Activated naive CD4-positive, alpha-beta T cell treated with Interleukin-2 at 50 U/mL for 16 hours (primary cell): Measurements from ENCODE around the gene CDH23.

ENCODE experiments used
- DNase-seq: peaks from one replicate; pipeline ENCODE4 v3.0.0-alpha.2; 2020

The CDH23 gene

DNA sequence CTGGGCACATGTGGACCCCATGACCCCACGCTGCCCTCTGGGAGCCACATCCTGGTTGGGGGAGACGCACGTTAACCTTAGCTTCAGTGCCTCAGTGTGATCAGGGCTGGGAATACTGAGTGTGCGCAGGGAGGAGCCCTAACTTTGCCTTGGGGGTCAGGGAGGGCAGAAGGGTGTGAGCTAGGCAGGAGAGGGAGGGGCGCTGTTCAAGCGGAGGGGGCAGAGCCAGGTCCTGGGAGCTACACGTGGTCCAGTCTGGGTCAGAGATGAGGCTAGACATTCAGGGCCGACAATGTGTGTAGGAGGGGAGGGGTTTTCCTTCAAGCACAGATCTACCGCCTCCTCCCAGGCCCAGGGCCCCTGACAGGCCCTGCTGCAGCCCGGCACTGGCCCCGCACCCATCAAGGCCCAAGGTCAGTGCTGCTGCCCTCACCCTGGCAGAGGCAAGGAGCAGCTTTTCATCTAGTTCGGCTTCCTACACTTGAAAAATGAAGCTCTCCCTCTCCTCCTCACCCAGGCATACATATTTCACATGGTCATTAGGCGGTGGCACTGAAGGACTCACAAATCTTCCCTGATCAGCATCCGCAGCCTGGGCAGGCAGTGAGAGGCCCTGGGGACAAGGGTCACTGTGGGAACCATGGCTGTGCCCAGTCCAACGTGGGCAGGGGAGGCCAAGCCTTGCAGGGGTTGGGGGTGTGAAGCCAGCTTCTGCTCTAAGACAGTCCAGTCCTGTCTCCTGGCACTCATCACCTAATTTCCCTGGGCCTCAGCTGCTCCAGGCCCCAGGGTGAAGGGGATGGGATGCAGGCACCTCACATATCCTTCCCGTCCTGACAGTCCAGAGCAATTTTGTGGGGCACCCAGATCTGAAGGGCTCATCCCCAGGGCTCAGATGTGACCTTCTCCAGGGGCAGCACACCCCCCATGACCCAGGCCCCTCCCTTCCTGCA lies 275.6 kb downstream of the CDH23 start:
- no peak for DNase-seq

GRCh38 chr10:71675295-71675970 lies 278.7 kb downstream of the CDH23 start:
- DNase-seq, result no peak

DNA sequence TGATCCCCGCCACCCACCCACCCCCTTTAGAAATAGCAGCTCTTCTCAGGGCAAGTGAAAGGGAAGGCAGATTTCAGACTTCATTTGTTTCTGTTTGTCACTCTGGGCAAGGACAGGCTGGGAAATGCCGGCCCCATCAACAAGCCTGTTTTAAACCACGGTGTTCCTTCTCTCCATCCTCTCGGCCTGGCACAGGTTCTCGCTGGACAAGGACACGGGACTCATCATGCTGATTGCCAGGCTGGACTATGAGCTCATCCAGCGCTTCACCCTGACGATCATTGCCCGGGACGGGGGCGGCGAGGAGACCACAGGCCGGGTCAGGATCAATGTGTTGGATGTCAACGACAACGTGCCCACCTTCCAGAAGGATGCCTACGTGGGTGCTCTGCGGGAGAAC lies 280.5 kb downstream of the CDH23 start:
- no peak for DNase-seq

- DNase-seq, result no peak
These were observed 281.5 kb downstream of the CDH23 start for GRCh38 chr10:71678057-71678805.

GRCh38 chr10:71679425-71679824 lies 282.7 kb downstream of the CDH23 start:
- DNase-seq, result no peak

DNA sequence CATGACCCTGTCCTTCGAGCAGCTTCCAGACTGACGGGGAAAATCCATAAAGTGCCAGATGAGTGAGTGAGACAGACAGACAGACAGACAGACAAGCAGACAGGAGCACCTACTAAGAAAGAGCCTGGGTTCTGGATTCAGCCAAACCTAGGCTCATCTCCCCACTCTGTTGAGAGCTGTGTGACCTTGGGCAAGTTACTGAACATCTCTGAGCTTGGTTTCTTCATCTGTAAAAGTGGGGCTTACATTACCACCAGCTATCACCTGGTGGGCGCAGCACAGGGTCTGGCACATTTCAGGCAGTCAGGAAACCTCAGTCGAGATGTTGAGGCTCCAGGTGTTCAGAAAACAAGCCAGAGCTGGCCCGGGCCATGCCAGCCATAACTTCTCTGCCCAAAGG lies 285.3 kb downstream of the CDH23 start:
- no peak for DNase-seq

- DNase-seq, result no peak
These were observed 286.6 kb downstream of the CDH23 start for GRCh38 chr10:71683301-71683700.

DNA sequence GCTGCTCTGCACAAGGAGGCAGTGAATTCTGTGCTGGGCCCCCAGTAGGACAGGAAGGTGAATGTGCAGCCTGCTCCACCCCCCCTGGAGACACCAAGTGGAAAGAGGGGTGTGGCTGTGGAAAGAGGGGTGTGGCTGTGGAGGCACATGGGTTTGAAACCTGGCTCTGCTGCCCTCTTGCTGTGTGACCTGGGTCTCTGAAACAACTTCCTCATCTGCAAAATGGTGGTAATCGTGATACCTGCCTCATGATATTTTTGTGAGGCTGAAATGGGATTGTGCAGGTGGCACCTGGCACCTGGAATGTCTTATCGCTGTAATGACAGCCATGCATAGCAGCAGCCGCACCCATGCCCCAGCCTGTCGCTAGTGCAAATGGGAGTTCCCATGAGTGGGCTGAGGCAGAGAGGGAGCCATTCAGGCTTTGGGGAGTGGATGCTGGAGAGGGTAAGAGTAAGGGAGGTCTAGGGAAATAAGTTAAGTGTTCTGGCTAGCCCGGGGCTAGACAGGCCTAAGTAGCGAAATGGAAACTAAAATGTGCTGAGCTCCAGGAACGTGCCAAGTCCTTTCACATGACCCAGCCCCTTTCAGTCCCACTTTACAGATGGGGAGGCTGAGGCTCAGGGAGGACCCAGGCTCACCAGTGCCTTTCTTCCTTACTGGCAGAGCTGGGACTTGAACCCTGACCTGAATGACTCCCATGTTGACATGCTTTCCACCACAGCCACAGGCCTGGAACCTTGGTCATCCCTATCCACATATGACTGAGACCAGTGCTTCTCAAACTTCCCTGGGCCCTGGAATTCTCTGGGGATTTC lies 287.8 kb downstream of the CDH23 start:
- DNase-seq, result peak; percentile 15

- no peak for DNase-seq
These were observed 289.0 kb downstream of the CDH23 start for GRCh38 chr10:71685554-71686232.

GRCh38 chr10:71687077-71687476 lies 290.4 kb downstream of the CDH23 start:
- no peak for DNase-seq

DNA sequence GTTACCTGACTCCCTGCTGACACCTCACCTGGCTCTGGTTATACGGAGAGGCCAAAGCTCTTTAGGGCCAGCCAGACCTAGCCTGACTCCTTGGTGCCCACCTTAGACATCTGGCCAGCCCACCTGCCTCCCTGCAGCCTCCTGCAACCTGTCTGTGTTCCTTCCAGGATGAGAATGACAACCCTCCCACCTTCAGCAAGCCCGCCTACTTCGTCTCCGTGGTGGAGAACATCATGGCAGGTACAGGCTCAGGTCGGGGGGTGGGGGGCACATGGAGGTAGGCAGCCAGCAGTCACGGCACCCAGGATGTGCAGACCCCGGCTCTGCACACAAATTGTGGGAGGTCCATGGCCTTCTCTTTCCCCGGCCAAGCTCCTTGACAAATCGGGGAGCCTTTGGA lies 290.8 kb downstream of the CDH23 start:
- DNase-seq, result no peak

GRCh38 chr10:71688256-71688655 lies 291.5 kb downstream of the CDH23 start:
- DNase-seq, result no peak

DNA sequence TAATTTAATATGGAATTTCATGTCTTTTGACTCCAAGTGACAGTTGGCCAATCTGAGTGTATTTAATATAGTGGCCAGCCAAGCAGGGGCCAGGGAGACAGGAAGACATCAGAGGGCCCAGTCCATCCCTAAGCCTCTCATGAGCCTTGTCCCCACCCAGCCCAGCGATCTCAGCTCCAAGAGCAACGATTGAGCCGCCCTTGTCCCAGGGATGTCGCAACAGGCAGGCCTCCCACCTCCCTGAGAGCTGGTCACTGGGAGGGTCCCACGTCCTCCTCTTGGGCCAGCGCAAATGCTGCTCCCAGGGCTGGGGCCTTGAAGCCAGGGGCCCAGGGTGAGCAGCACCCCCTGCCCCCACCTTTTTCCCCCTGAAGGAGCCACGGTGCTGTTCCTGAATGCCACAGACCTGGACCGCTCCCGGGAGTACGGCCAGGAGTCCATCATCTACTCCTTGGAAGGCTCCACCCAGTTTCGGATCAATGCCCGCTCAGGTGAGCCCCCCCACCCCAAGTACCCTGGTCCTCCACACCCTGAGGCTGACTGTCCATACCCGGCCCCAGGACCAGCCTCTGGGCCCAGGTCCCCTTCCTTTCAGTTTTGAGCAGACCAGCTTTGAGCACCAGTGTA lies 293.5 kb downstream of the CDH23 start:
- DNase-seq, result no peak

DNA sequence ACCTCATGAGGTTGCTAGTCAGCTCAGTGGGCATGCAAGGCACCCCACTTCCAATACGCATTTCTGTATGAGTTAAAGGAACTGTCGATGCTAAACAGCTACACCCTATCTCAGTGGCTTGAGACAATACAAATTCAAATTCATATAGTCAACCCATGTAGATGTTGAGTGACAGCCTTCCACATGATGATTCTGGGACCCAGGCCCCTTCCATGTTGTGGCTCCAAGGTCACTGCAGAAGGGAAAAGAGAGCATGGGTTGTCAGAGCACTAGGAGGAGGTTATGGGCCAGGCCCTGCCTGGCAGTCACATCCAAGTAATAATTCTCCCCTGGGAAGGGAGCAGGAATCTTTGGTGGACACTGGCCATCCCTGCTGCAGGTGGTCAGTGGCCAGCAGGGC lies 294.7 kb downstream of the CDH23 start:
- no peak for DNase-seq

DNA sequence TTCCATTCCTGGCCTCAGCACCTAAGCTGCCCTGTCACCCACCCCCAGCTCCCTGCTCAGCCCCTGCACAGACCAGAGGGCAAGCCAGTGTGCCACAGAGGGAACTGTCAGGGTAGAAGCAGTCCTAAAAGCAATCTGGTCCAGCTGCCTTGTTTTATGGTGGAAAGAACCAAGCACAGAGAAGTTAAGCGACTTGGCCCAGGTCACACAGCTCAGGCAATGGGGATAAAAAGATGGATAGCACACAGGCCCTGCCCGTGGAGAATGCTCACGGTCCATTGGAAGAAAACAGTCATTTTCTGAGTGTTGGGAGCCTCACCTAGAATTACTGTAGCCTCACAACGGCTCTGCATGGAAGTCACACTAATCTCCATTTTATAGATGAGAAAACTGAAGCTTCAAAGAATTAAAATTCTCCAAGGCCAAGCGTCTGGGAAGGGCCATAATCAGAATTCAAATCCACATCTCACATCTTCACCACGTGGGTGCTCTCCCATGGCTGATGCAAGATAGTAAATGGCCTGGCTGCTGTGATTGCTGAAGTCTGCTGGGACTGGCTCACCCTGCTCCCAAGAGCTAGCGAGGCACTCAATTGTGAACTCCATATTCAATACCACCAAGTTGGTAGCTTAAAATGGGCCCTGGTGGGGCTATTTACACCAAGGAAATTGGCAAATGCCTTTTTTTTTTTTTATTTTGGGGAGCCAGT lies 296.0 kb downstream of the CDH23 start:
- no peak for DNase-seq

- DNase-seq, result no peak
These were observed 296.7 kb downstream of the CDH23 start for GRCh38 chr10:71693377-71693776.

GRCh38 chr10:71694039-71694501 lies 297.4 kb downstream of the CDH23 start:
- no peak for DNase-seq

GRCh38 chr10:71694567-71694968 lies 297.8 kb downstream of the CDH23 start:
- DNase-seq, result peak; percentile 37

DNA sequence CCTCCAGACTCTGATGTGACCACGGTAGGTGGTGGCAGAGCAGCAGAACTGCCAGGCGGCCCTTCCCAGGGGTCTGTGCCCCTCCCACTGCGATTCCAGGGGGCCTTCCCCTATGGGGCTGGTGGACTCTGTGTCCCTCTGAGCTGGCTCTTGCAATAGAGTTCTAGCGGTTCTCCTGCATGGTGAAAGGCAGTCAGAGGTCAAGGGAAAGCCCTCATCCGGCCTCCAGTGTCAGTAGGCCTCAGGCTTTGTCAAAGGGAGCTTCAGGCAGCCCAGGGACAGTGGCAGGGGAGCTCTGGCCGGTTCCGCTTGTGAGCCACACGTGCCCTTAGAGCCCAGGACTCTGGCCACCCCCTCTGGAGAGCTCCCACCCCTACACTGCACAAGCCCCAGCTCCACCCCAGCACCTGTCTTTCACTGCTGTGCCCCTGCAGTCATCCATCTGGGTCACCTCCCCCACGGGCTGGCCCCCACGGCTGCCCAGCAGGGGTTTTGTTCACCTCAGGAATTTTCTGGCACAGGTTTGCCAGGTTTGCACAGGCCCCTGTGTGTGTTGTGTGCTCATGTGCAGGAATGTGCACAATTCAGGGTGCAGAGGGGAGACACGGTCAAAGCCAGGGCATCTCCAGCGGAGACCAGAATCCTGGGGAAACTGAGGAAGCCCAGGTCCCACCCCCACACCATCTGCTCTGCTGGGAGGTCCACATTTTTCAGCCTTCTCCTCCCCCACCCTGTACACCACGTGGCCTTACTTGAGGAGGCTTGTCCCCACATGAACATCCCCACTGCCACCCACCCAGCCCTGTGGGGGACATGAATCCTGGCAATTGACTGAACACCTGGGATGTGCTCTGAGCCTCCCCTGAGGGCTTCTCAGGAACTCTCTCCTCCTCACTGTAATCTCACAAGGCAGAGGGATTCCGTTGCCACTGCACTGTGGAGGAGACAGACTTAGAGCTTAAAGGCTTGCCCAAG lies 299.1 kb downstream of the CDH23 start:
- no peak for DNase-seq
